IMR-90 (cell line): Measurements from ENCODE around the gene RFC2. TPM values are rescaled to one million over a fixed set of nuclear protein-coding genes. Genes with fewer than 3 reads are reported as not detected.

Source experiments
- ATAC-seq: fragments of 200-7000 bp; cut with Tn5 transposase; 2 replicates; pipeline ENCODE4 v1.9.1; 2020; ENCODE audit warnings: low read depth, mild to moderate bottlenecking, moderate library complexity
- BruUV-seq: library from RNA; stranded (reverse); fragments of 400-500 nt; replicated peaks from 2 replicates; lab custom pipeline; 2021; lab: Mats Ljungman, UMichigan
- CTCF ChIA-PET: fragments of 300-600 bp; formaldehyde crosslinking; extraction: SDS; loops from one replicate; lab custom pipeline; 2021; ENCODE audit warnings: antibody characterized with exemption; lab: Yijun Ruan, JAX
- POLR2A ChIA-PET: fragments of 300-600 bp; sonication (Branson Sonifier 250); formaldehyde crosslinking; loops from one replicate; lab custom pipeline; 2022; ENCODE audit warnings: antibody characterized with exemption; ENCODE audit not compliant: unreplicated experiment; lab: Charles Lee
- DNase-seq: peaks from one replicate; pipeline ENCODE4 v3.0.0; 2013
- H2AFZ ChIP-seq: replicated peaks from 2 replicates; pipeline ENCODE3; 2013; ENCODE audit warnings: low read length, mild to moderate bottlenecking; ENCODE audit not compliant: poor library complexity
- H2AK5ac ChIP-seq: 2 replicates; pipeline ENCODE4 v1.6.1; 2013; ENCODE audit warnings: low read depth, low read length, inconsistent platforms
- H2AK9ac ChIP-seq: replicated peaks from 2 replicates; pipeline ENCODE3; 2013; ENCODE audit warnings: mild to moderate bottlenecking, low read depth, low read length, moderate library complexity; ENCODE audit not compliant: poor library complexity
- H2BK120ac ChIP-seq: 2 replicates; pipeline ENCODE4 v1.6.1; 2013; ENCODE audit warnings: low read depth, low read length, inconsistent platforms
- H2BK15ac ChIP-seq: 3 replicates; pipeline ENCODE4 v1.6.1; 2013; ENCODE audit warnings: low read depth, low read length, inconsistent platforms
- H2BK20ac ChIP-seq: 2 replicates; pipeline ENCODE4 v1.6.1; 2013; ENCODE audit warnings: low read depth, mild to moderate bottlenecking, inconsistent platforms, low read length, moderate library complexity
- H2BK5ac ChIP-seq: 2 replicates; pipeline ENCODE4 v1.6.1; 2013; ENCODE audit warnings: mild to moderate bottlenecking, low read depth, low read length, inconsistent platforms; ENCODE audit not compliant: poor library complexity, severe bottlenecking
- H3K14ac ChIP-seq: replicated peaks from 2 replicates; pipeline ENCODE4 v1.6.1; 2013; ENCODE audit warnings: low read depth, low read length, inconsistent platforms
- H3K18ac ChIP-seq: 2 replicates; pipeline ENCODE4 v1.6.1; 2013; ENCODE audit warnings: low read depth, low read length, control low read depth
- H3K23ac ChIP-seq: 2 replicates; pipeline ENCODE4 v1.6.1; 2013; ENCODE audit warnings: low read depth, low read length, inconsistent platforms
- H3K27ac ChIP-seq: 2 replicates; pipeline ENCODE4 v1.5.1; 2013; ENCODE audit warnings: mild to moderate bottlenecking, control low read depth, low read length; ENCODE audit not compliant: insufficient read depth
- H3K27me3 ChIP-seq: 2 replicates; pipeline ENCODE4 v1.6.1; 2013; ENCODE audit warnings: low read length; ENCODE audit not compliant: control insufficient read depth, insufficient read depth
- H3K36me3 ChIP-seq: 2 replicates; pipeline ENCODE4 v1.6.1; 2013; ENCODE audit warnings: low read length, mixed read lengths; ENCODE audit not compliant: control insufficient read depth, insufficient read depth
- H3K4ac ChIP-seq: 2 replicates; pipeline ENCODE4 v1.6.1; 2013; ENCODE audit warnings: low read depth, low read length, inconsistent platforms
- H3K4me1 ChIP-seq: 2 replicates; pipeline ENCODE4 v1.6.1; 2013; ENCODE audit warnings: low read length, mixed read lengths; ENCODE audit not compliant: control insufficient read depth, insufficient read depth
- H3K4me2 ChIP-seq: 2 replicates; pipeline ENCODE4 v1.6.1; 2013; ENCODE audit warnings: low read depth, mild to moderate bottlenecking, control low read depth, low read length, moderate library complexity
- H3K4me3 ChIP-seq: 2 replicates; pipeline ENCODE4 v1.5.1; 2013; ENCODE audit warnings: low read depth, mild to moderate bottlenecking, control low read depth, low read length, moderate library complexity; ENCODE audit not compliant: insufficient read depth
- H3K56ac ChIP-seq: 2 replicates; pipeline ENCODE4 v1.6.1; 2013; ENCODE audit warnings: low read length, inconsistent platforms; ENCODE audit not compliant: insufficient read depth; ENCODE audit errors: extremely low read depth
- H3K79me1 ChIP-seq, 2 experiments: 2 replicates each; pipeline ENCODE4 v1.6.1; 2013; ENCODE audit warnings: low read length in 2 of 2, inconsistent platforms in 1 of 2, low read depth in 1 of 2
- H3K9ac ChIP-seq: 2 replicates; pipeline ENCODE4 v1.6.1; 2013; ENCODE audit warnings: low read depth, low read length, control low read depth
- H3K9me1 ChIP-seq: 2 replicates; pipeline ENCODE4 v1.6.1; 2013; ENCODE audit warnings: low read length, inconsistent platforms; ENCODE audit not compliant: insufficient read depth
- H3K9me3 ChIP-seq: 2 replicates; pipeline ENCODE4 v1.6.1; 2013; ENCODE audit warnings: low read length; ENCODE audit not compliant: control insufficient read depth, insufficient read depth
- H4K20me1 ChIP-seq: 2 replicates; pipeline ENCODE4 v1.6.1; 2013; ENCODE audit warnings: low read length, inconsistent platforms; ENCODE audit not compliant: insufficient read depth
- H4K5ac ChIP-seq: 2 replicates; pipeline ENCODE4 v1.6.1; 2013; ENCODE audit warnings: mild to moderate bottlenecking, low read depth, low read length, control low read depth
- H4K8ac ChIP-seq, 2 experiments: 2 replicates each; pipeline ENCODE4 v1.6.1; 2013; ENCODE audit warnings: low read depth in 2 of 2, low read length in 2 of 2, control low read depth in 1 of 2, inconsistent platforms in 1 of 2
- H4K91ac ChIP-seq: 2 replicates; pipeline ENCODE4 v1.6.1; 2013; ENCODE audit warnings: low read depth, low read length, inconsistent platforms; ENCODE audit not compliant: insufficient read depth
- BHLHE40 ChIP-seq: fragments of 150-350 bp; IDR thresholded peaks from 2 replicates; pipeline ENCODE4 v1.6.1; 2016; ENCODE audit warnings: mild to moderate bottlenecking, low read depth, low read length
- FOS ChIP-seq: fragments of 150-350 bp; IDR thresholded peaks from 2 replicates; pipeline ENCODE4 v1.6.1; 2016; ENCODE audit warnings: low read depth, low read length
- MAFK ChIP-seq: IDR thresholded peaks from 2 replicates; pipeline ENCODE4 v1.6.1; 2012; ENCODE audit warnings: low read depth, low read length, improper control_type of control experiment
- MAZ ChIP-seq: IDR thresholded peaks from 2 replicates; pipeline ENCODE4 v1.6.1; 2012; ENCODE audit warnings: low read depth, mild to moderate bottlenecking, low read length, improper control_type of control experiment, moderate library complexity, borderline replicate concordance
- MXI1 ChIP-seq: IDR thresholded peaks from 2 replicates; pipeline ENCODE4 v1.6.1; 2012; ENCODE audit warnings: low read depth, mild to moderate bottlenecking, low read length, moderate library complexity, borderline replicate concordance
- NFE2L2 ChIP-seq: fragments of 150-350 bp; IDR thresholded peaks from 2 replicates; pipeline ENCODE4 v1.6.1; 2016; ENCODE audit warnings: low read depth, mild to moderate bottlenecking, low read length
- POLR2A ChIP-seq: IDR thresholded peaks from 2 replicates; pipeline ENCODE4 v1.6.1; 2012; ENCODE audit warnings: mild to moderate bottlenecking, low read depth, low read length
- RCOR1 ChIP-seq: IDR thresholded peaks from 2 replicates; pipeline ENCODE4 v1.6.1; 2012; ENCODE audit warnings: mild to moderate bottlenecking, low read length, improper control_type of control experiment; ENCODE audit not compliant: insufficient replicate concordance
- SMC3 ChIP-seq: fragments of 150-350 bp; IDR thresholded peaks from 2 replicates; pipeline ENCODE4 v1.6.1; 2016; ENCODE audit warnings: low read depth, mild to moderate bottlenecking, antibody characterized with exemption, low read length, moderate library complexity
- WGBS, 2 experiments: methylation state at CpG; one replicate each; pipeline versions ENCODE4 v1.1.5 to v1.1.7; 2013; ENCODE audit warnings: missing lambda C conversion rate in 2 of 2; ENCODE audit not compliant: insufficient read length in 1 of 2; ENCODE audit errors: extremely low coverage in 2 of 2; 5-methylcytosine and 5-hydroxymethylcytosine counted together
- dilution Hi-C: fragments of 300-500 bp; cut with HindIII; formaldehyde crosslinking; loops from one replicate; pipeline ENCODE4 v1.14.3; 2018; ENCODE audit warnings: low sequenced_read_pairs; ENCODE audit not compliant: unreplicated experiment
- in situ Hi-C: fragments of 300-500 bp; cut with MboI; formaldehyde crosslinking; loops from 3 replicates; pipeline ENCODE4 v1.14.3; 2019; ENCODE audit warnings: low sequenced_read_pairs, inconsistent platforms, mixed read lengths
- intact Hi-C: fragments of 100-400 bp; cut with micrococcal nuclease; formaldehyde crosslinking; loops from 2 replicates; pipeline ENCODE4 v1.10.0; 2022
- polyA plus RNA-seq, 3 experiments: library from polyadenylated mRNA; depleted of rRNA; stranded (reverse); fragments of >200 nt; gene quantifications; 2 replicates each; pipeline ENCODE4 v1.2.3, GENCODE V29; 2012; ENCODE audit warnings: low replicate concordance in 1 of 3
- total RNA-seq: library from RNA; depleted of rRNA; stranded (reverse); fragments of >200 nt; gene quantifications from 2 replicates; pipeline ENCODE4 v1.2.3, GENCODE V29; 2012
- TF ChIP-seq, protein P1 (sequence below): fragments of 150-350 bp; IDR thresholded peaks from 2 replicates; pipeline ENCODE4 v1.6.1; 2017; ENCODE audit warnings: mild to moderate bottlenecking, antibody characterized with exemption, low read length, low read depth
- TF ChIP-seq, protein P2 (sequence below): conservative IDR thresholded peaks from 2 replicates; pipeline ENCODE4 v1.5.1; 2012; ENCODE audit warnings: mild to moderate bottlenecking, low read depth, low read length, improper control_type of control experiment

Gene RFC2
- total and polyA plus RNA-seq, 2 of the 4 experiments (the other 2 are of a cell fraction) = 25.2 to 37.8 TPM

DNA sequence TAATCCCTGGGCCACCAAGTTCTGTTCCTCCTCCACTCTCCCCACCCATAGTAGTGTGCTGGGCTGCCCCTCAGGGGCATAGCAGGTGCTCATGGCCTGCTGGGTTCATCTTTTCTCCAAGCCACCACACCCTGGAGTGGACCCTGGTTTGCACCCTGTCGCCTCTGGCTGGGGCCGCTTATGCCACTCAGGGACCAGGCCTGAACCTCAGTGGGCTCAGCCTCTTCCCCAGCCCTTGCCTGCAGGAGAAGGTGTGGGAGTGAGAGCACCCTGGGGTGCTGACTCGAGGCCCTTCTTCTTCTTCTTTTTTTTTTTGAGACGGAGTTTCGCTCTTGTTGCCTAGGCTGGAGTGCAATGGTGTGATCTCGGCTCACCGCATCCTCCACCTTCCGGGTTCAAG is 45.2 kb upstream of the RFC2 start:
- in situ Hi-C loops = no loop called here
- H3K4me2 ChIP-seq = no peak overlapping the region
- 100% methylated on average over 1 of the region's 8 CpGs; no CpG with 5 or more reads in 1 of the 2 experiments for WGBS, 2 experiments
- H2BK120ac ChIP-seq = no peak overlapping the region
- no peak overlapping the region for H2AFZ ChIP-seq
- dilution Hi-C loops = no loop called here
- no peak overlapping the region for H2AK9ac ChIP-seq
- no peak overlapping the region for H3K4me3 ChIP-seq
- no peak overlapping the region for H2BK5ac ChIP-seq
- no peak overlapping the region for H3K23ac ChIP-seq
- H3K56ac ChIP-seq = no peak overlapping the region
- no peak overlapping the region for H2AK5ac ChIP-seq
- no peak overlapping the region for H3K9ac ChIP-seq
- no peak overlapping the region for H4K8ac ChIP-seq
- intact Hi-C loops = no loop called here
- 0 out of 2 replicates have a peak, but pooled peaks cover 3% of the 10 kb centered on the region for H3K36me3 ChIP-seq
- no peak overlapping the region for H3K4ac ChIP-seq
- peaks cover 95% of the 10 kb centered on the region for H4K20me1 ChIP-seq
- no peak overlapping the region for H3K27ac ChIP-seq
- BruUV-seq = no TSS peak
- POLR2A ChIA-PET = interaction anchor here (0.6 kb wide), 1 partner anchor 52 kb away, joined by 4 read pairs; no protein-coding TSS in a partner anchor
- no peaks in the 10 kb centered on the region for H3K9me3 ChIP-seq
- no peaks in the 10 kb centered on the region for H3K27me3 ChIP-seq
- no peak overlapping the region for H3K18ac ChIP-seq
- TF ChIP-seq BHLHE40 (no peak), MXI1 (no peak), MAFK (no peak), SMC3 (no peak), MAZ (no peak), RCOR1 (no peak), POLR2A (no peak), NFE2L2 (no peak), FOS (no peak)
- TF ChIP-seq, protein P1, sequence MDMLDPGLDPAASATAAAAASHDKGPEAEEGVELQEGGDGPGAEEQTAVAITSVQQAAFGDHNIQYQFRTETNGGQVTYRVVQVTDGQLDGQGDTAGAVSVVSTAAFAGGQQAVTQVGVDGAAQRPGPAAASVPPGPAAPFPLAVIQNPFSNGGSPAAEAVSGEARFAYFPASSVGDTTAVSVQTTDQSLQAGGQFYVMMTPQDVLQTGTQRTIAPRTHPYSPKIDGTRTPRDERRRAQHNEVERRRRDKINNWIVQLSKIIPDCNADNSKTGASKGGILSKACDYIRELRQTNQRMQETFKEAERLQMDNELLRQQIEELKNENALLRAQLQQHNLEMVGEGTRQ = no peak
- TF ChIP-seq, protein P2, sequence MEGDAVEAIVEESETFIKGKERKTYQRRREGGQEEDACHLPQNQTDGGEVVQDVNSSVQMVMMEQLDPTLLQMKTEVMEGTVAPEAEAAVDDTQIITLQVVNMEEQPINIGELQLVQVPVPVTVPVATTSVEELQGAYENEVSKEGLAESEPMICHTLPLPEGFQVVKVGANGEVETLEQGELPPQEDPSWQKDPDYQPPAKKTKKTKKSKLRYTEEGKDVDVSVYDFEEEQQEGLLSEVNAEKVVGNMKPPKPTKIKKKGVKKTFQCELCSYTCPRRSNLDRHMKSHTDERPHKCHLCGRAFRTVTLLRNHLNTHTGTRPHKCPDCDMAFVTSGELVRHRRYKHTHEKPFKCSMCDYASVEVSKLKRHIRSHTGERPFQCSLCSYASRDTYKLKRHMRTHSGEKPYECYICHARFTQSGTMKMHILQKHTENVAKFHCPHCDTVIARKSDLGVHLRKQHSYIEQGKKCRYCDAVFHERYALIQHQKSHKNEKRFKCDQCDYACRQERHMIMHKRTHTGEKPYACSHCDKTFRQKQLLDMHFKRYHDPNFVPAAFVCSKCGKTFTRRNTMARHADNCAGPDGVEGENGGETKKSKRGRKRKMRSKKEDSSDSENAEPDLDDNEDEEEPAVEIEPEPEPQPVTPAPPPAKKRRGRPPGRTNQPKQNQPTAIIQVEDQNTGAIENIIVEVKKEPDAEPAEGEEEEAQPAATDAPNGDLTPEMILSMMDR = no peak
- H3K4me1 ChIP-seq = peaks cover 12% of the 10 kb centered on the region
- peaks cover 20 to 81% of the 10 kb centered on the region in 2 experiments for H3K79me1 ChIP-seq
- H4K91ac ChIP-seq = no peak overlapping the region
- H2BK20ac ChIP-seq = no peak overlapping the region
- no peak overlapping the region for H3K14ac ChIP-seq
- H2BK15ac ChIP-seq = no peak overlapping the region
- H4K5ac ChIP-seq = no peak overlapping the region
- H3K9me1 ChIP-seq = peaks cover 19% of the 10 kb centered on the region
- DNase-seq (no peak), ATAC-seq (no peak)
- CTCF ChIA-PET = no interaction called here
